ENCODE results near the gene ATP5F1B.
"Not testable (repeated sequence)": the region's sequence is repeated elsewhere in the genome, so short reads cannot be mapped to it uniquely, and the experiment has no call there.

Gene ATP5F1B

GRCh38 chr12:56645717-56646446 is at the start of gene ATP5F1B:
Gene ATP5F1B (minus strand): TSS chr12:56645984. CDS start chr12:56645963, 21 bp downstream.
- DNase-seq = peak; percentile 100

DNA sequence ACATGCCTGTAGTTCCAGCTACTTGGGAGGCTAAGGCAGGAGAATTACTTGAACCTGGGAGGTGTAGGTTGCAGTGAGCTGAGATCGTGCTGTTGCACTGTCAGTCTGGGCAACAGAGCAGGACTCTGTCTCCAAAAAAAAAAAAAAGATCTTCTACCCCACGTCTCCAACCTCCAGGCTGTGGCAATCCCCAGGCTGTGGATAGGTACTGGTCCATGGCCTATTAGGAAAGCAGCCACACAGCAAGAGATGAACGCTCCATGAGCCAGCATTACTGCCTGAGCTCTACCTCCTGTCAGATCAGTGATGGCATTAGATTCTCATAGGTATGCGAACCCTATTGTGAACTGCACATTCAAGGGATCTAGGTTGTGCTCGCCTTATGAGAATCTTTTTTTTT is 48.4 kb upstream of the ATP5F1B start:
- DNase-seq = no peak

DNA sequence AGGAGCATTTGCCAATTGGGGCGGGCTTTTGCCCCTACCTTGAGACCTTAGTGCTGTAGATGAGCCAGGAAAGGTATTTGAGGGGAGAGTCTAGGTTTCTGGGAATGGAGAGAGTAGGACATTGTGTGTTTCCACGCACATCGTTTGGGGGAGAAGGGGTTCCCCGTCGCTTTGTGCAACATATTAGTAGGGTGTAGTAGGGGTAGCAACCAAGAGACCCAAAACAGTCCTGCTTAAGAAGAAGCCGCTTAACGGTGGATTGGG is 43.0 kb upstream of the ATP5F1B start:
- no peak for DNase-seq

DNA sequence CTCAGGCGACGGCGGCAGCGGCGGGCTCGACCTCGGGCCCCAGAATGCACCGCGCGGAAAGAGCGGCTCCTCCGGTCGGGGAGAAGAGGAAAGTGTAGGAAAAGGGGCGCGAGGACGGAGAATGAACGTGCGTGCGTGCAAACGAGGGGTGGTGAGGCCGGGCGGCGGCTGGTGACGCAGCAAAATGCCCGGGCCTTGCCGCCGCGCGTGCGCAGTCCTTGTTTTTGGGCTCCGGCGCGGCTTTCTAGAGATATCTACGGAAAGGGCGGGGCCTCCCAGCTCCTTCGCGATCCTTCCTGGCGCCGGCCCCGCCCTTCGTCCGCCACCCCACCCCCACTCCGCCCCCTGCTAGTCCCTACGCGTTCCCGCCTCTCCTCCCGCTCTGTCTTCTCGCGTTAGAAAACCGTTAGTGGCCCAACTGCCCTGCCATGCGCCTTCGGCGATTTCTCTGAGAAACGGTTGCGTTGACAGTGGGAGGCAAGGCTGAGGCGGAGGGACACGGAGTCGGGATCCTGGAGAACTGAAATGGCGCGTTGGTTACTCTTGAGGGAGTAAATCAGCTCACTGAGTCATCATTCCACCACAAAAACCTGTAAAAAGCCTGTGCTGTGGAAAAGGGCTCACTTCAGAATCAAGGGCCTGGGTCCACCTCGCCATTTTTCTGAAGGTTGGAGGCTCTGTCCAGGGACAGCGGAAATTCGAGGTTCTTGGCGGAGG is 42.5 kb upstream of the ATP5F1B start, which contains the start of gene PTGES3:
Gene PTGES3, minus strand, starts transcription at position 156 of the 717 bp plus-strand sequence. CDS start 285 bp downstream, outside the sequence.
- DNase-seq = peak; percentile 100

DNA sequence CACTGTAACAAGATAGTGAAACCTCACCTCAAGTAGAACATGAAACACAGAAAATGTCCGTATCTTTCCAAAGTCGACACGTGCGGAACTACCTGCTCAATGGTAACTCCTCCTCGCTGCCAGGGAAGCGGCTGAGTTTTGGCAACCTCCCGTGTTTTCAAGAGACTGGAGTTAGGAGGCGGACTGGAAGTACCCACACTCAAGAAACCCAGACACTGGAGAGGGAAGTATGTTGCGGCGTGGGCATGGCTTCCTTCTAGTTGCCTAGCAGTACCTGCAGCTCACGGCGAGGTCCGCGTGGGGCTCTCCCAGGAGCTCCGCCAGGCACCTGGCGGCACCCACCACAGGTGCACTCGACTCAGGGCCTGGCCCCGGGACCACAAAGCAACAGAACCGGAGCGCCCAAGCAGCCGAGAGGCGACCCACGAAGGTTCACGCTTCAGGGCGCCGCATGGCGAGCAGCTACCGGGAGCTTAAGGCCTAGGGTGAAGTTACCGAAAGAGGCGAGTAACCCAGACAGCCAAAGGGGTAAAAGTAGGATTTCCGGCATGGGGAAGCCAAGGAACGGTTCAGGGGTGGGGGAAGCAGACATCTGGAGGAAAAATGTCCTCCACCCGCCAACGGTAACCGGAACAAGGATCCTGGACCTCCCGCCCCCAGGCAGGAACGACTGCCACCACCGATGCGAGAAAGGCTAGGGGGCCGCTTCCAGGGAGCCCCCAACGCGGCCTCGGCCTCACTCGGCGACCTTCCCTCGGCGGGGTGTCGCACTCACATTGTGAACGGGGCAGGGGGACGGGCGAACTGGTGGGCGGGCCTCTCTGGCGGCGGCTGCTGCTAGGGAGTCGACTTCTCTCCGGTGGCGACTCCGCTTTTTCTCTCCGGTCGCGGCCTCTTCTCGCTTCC is 41.7 kb upstream of the ATP5F1B start:
- DNase-seq = peak; percentile 72

DNA sequence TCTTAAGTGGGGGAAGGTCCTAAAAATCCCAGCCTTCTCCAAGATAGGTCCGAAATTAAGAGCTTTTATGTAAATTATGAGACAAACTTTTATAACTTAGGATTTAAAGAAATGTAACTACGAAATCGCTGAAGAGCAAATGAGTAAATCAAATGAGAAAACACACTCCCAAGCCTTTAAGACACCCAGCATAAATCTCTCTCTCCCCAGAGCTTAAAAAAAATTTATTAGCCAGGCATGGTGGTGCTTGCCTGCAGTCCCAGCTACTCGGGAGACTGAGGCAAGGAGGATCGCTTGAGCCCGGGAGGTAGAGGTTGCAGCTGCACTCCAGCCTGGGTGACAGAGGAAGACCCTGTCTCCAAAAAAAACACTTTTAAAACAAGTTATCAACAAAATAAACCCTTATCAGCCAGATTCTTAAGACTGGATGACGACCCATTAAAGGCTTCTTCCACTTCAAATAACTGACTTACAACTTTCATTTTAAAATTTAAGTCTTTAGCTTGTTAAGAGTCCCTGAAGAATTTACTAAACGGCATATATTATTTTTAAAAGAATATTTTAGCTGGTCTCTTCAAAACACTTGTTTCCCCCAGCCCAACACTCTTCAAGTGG is 39.1 kb upstream of the ATP5F1B start:
- peak; percentile 42 for DNase-seq

DNA sequence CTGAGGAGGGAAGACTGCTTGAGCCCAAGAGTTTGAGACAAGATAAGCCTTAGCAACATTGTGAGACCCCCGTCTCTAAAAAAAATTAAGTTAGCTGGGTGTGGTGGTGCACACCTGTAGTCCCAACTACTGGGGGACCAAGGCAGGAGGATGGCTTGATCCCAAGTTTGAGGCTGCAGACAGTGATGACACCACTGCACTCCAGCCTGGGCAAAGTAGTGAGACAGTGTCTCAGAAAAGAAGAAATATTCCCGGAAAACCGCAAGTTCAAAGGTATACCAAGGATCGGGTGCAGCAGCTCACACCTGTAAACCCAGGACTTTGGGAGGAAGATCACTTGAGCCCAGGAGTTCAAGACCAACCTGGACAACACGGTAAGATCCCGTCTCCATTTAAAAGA is 36.5 kb upstream of the ATP5F1B start:
- no peak for DNase-seq

DNA sequence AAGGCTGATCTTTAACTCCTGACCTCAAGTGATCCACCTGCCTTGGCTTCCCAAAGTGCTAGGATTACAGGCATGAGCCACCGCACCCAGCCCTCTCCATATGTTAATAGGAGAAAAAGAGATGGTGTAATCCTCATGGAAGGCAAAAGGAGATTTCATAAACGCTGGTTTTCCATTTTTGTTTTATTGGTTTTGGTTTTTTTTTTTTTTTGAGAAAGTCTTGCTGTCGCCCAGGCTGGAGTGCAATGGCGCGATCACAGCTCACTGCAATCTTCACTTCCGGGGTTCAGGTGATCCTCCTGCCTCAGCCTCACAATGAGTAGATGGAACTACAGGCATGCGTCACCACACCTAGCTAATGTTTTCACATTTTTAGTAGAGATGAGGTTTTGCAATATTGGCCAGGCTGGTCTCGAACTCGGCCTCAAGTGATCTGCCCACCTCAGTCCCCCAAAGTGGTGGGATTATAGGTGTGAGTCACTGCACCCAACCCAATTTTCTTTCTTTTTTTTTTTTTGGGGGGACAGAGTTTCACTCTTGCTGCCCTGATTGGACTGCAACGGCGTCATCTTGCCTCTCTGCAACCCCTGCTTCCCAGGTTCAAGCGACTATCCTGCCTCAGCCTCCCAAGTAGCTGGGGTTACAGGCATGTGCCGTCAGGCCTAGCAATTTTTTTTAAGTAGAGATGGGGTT is 34.2 kb upstream of the ATP5F1B start:
- DNase-seq = peak; percentile 38

DNA sequence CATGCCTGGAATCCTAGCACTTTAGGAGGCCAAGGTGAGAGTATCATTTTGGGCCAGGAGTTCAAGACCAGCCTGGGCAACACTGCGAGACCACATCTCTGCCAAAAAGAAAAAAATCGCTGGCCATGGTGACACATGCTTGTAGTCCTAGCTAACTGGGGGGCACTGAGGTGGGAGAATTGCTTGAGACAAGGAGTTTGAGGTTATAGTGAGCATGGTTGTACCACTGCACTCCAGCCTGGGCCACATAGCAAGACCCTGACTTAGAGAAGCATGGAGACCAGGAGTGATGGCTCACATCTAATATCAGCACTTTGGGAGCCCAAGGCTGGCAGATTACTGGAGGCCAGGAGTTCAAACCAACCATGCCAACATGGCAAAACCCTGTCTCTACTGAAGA is 33.1 kb upstream of the ATP5F1B start:
- peak; percentile 45 for DNase-seq

- DNase-seq = peak; percentile 17
Observed at GRCh38 chr12:56677680-56678079, 31.9 kb upstream of the ATP5F1B start.

GRCh38 chr12:56676851-56677580 is 31.2 kb upstream of the ATP5F1B start:
- DNase-seq = peak; percentile 23

DNA sequence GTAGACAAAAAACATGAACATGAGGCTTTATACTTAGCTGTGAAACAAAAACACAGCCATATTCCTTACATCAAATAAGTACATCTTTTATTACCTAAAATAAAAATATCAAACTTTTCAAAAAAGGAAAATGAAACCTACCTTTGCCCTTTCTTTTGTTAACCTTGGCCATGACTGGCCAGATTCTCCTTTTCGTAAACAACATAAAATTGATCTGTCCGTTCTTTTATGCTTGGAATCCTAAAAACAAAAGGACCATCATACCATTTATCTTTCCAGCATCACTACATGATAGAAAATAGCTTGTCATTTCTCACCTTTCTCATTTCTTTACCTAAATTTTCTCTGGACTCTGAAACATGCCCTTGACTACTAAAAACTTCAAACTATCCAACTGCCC is 25.8 kb upstream of the ATP5F1B start:
- DNase-seq = no peak

DNA sequence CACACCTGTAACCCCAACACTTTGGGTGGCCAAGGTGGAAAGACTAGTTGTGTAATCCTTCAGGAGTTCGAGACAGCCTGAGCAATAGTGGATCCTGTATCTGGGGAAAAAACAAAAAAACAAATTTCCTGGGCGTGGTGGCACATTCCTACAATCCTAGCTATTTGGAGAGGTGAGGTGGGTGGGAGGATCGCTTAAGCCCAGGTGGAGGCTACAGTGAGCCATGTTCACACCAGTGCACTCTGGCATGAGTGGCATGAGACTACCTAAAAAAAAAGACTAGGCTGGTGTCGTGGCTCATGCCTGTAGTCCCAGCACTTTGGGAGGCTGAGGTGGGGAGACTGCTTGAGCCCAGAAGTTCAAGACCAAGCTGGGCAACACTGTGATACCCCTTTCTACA is 25.1 kb upstream of the ATP5F1B start:
- DNase-seq = peak; percentile 31

DNA sequence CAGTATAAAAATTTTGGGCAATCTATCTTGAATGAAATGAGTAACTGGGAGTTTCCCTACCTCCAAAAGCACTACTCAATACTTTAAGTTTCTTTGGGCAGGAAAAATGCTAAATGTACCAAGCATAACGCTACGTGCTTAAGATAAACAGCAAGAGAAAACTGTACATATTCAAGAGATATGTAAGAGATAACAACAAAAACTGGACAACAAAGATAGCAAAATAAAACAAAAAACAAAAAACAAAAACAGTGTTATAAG is 22.3 kb upstream of the ATP5F1B start:
- no peak for DNase-seq

DNA sequence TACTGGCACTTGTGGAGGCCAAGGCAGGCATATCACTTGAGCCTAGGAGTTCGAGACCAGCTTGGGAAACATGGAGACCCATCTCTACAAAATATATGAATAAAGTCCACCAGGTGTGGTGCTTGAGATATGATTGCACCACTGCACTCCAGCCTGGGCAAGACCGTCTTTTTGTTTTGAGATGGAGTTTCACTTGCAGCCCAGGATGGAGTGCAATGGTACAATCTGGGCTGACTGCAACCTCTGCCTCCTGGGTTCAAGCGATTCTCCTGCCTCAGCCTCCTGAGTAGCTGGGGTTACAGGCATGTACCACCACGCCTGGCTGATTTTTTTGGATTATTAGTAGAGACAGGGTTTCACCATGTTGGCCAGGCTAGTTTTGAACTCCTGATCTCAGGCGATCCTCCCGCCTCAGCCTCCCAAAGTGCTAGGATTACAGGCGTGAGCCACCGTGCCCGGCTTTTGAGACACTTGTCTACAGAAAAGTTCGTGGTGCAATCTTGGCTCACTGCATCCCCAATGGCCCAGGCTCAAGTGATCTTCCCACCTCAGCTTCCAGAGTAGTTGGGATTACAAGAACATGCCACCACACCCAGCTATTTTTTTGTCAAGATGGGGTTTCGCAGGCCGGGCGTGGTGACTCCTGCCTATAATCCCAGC is 16.3 kb upstream of the ATP5F1B start:
- no peak for DNase-seq

DNA sequence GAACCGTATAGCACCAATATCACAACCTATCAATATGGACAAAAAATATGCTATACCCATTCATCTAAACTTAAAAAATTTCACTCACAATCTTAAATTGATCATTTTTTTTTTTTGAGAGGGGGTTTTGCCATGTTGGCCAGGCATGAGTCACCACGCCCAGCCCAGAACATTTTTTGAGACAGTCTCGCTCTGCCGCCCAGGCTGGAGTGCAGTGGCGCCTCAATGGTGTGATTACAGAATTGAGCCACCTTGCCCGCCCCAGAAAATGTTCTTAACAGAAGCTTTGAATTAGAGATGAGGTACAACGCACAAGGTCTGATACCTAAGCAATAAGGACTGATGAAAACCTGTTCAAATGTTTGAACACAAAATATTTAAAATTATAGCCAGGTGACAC is 15.8 kb upstream of the ATP5F1B start:
- DNase-seq = no peak

- DNase-seq = no peak
Observed at GRCh38 chr12:56658921-56659320, 13.1 kb upstream of the ATP5F1B start.

GRCh38 chr12:56657416-56658379 is 11.9 kb upstream of the ATP5F1B start:
- DNase-seq = no peak

GRCh38 chr12:56653781-56654180 is 8.0 kb upstream of the ATP5F1B start:
- not testable (repeated sequence) for DNase-seq

GRCh38 chr12:56648023-56648422 is 2.2 kb upstream of the ATP5F1B start:
- DNase-seq = not testable (repeated sequence)

All from islet precursor cell (in vitro differentiated cells).